Renal cortex interstitium (tissue), 11 donors: ENCODE data around the gene AP1G2. TPM values are rescaled to one million over a fixed set of nuclear protein-coding genes. Genes with fewer than 3 reads are reported as not detected.

Experiments used
- DNase-seq, 11 donors: peaks; one replicate each; pipeline ENCODE4 v3.0.0-alpha.2; 2013; ENCODE audit warnings: low read depth in 9 of 11, low spot score in 4 of 11; ENCODE audit errors: extremely low read depth in 1 of 11
- polyA plus RNA-seq, 3 donors: library from polyadenylated mRNA; unstranded; fragments of 120-200 nt; gene quantifications; one replicate each; pipeline ENCODE4 v1.2.1, GENCODE V29; 2013; ENCODE audit not compliant: insufficient read length in 3 of 3

The AP1G2 gene
- polyA plus RNA-seq, 3 donors, result 66.5 to 121 (median 75.3) TPM

GRCh38 chr14:23532658-23533057 is 34.9 kb downstream of the AP1G2 start:
- no peak for DNase-seq

- DNase-seq, result no peak
Measured at GRCh38 chr14:23531391-23531790, 36.2 kb downstream of the AP1G2 start.

- DNase-seq, result no peak
Measured at GRCh38 chr14:23530375-23531055, 37.1 kb downstream of the AP1G2 start.

- no peak for DNase-seq
Measured at GRCh38 chr14:23529016-23529415, 38.6 kb downstream of the AP1G2 start.

GRCh38 chr14:23528555-23528954 is 39.0 kb downstream of the AP1G2 start:
- DNase-seq, result no peak

- DNase-seq, result no peak
Measured at GRCh38 chr14:23525611-23526010, 42.0 kb downstream of the AP1G2 start.

- no peak for DNase-seq
Measured at GRCh38 chr14:23524954-23525353, 42.6 kb downstream of the AP1G2 start.

GRCh38 chr14:23523229-23524016 is 44.2 kb downstream of the AP1G2 start:
- no peak for DNase-seq

GRCh38 chr14:23522643-23523198 is 44.9 kb downstream of the AP1G2 start:
- DNase-seq, result no peak

- DNase-seq, result no peak
Measured at GRCh38 chr14:23521785-23522640, 45.6 kb downstream of the AP1G2 start.

- DNase-seq, result no peak
Measured at GRCh38 chr14:23520899-23521533, 46.6 kb downstream of the AP1G2 start.

- no peak for DNase-seq
Measured at GRCh38 chr14:23518709-23519108, 48.9 kb downstream of the AP1G2 start.

GRCh38 chr14:23517650-23518326 is 49.8 kb downstream of the AP1G2 start:
- DNase-seq, result no peak

- no peak for DNase-seq
Measured at GRCh38 chr14:23514644-23514957, 53.0 kb downstream of the AP1G2 start.

- DNase-seq, result no peak
Measured at GRCh38 chr14:23513818-23514643, 53.6 kb downstream of the AP1G2 start.

- no peak for DNase-seq
Measured at GRCh38 chr14:23513005-23513817, 54.4 kb downstream of the AP1G2 start.

GRCh38 chr14:23512156-23512555 is 55.4 kb downstream of the AP1G2 start:
- no peak for DNase-seq
